IMR-90 (cell line): ENCODE measurements around the gene SUDS3. TPM values are rescaled to one million over a fixed set of nuclear protein-coding genes. Genes with fewer than 3 reads are reported as not detected.

Experiments
- ATAC-seq: fragments of 200-7000 bp; cut with Tn5 transposase; 2 replicates; pipeline ENCODE4 v1.9.1; 2020; ENCODE audit warnings: low read depth, mild to moderate bottlenecking, moderate library complexity
- BruUV-seq: library from RNA; stranded (reverse); fragments of 400-500 nt; replicated peaks from 2 replicates; lab custom pipeline; 2021; lab: Mats Ljungman, UMichigan
- CTCF ChIA-PET: fragments of 300-600 bp; formaldehyde crosslinking; extraction: SDS; loops from one replicate; lab custom pipeline; 2021; ENCODE audit warnings: antibody characterized with exemption; lab: Yijun Ruan, JAX
- POLR2A ChIA-PET: fragments of 300-600 bp; sonication (Branson Sonifier 250); formaldehyde crosslinking; loops from one replicate; lab custom pipeline; 2022; ENCODE audit warnings: antibody characterized with exemption; ENCODE audit not compliant: unreplicated experiment; lab: Charles Lee
- DNase-seq: peaks from one replicate; pipeline ENCODE4 v3.0.0; 2013
- H2AFZ ChIP-seq: replicated peaks from 2 replicates; pipeline ENCODE3; 2013; ENCODE audit warnings: low read length, mild to moderate bottlenecking; ENCODE audit not compliant: poor library complexity
- H2AK5ac ChIP-seq: 2 replicates; pipeline ENCODE4 v1.6.1; 2013; ENCODE audit warnings: low read depth, low read length, inconsistent platforms
- H2AK9ac ChIP-seq: replicated peaks from 2 replicates; pipeline ENCODE3; 2013; ENCODE audit warnings: mild to moderate bottlenecking, low read depth, low read length, moderate library complexity; ENCODE audit not compliant: poor library complexity
- H2BK120ac ChIP-seq: 2 replicates; pipeline ENCODE4 v1.6.1; 2013; ENCODE audit warnings: low read depth, low read length, inconsistent platforms
- H2BK15ac ChIP-seq: 3 replicates; pipeline ENCODE4 v1.6.1; 2013; ENCODE audit warnings: low read depth, low read length, inconsistent platforms
- H2BK20ac ChIP-seq: 2 replicates; pipeline ENCODE4 v1.6.1; 2013; ENCODE audit warnings: low read depth, mild to moderate bottlenecking, inconsistent platforms, low read length, moderate library complexity
- H2BK5ac ChIP-seq: 2 replicates; pipeline ENCODE4 v1.6.1; 2013; ENCODE audit warnings: mild to moderate bottlenecking, low read depth, low read length, inconsistent platforms; ENCODE audit not compliant: poor library complexity, severe bottlenecking
- H3K14ac ChIP-seq: replicated peaks from 2 replicates; pipeline ENCODE4 v1.6.1; 2013; ENCODE audit warnings: low read depth, low read length, inconsistent platforms
- H3K18ac ChIP-seq: 2 replicates; pipeline ENCODE4 v1.6.1; 2013; ENCODE audit warnings: low read depth, low read length, control low read depth
- H3K23ac ChIP-seq: 2 replicates; pipeline ENCODE4 v1.6.1; 2013; ENCODE audit warnings: low read depth, low read length, inconsistent platforms
- H3K27ac ChIP-seq: 2 replicates; pipeline ENCODE4 v1.5.1; 2013; ENCODE audit warnings: mild to moderate bottlenecking, control low read depth, low read length; ENCODE audit not compliant: insufficient read depth
- H3K27me3 ChIP-seq: 2 replicates; pipeline ENCODE4 v1.6.1; 2013; ENCODE audit warnings: low read length; ENCODE audit not compliant: control insufficient read depth, insufficient read depth
- H3K36me3 ChIP-seq: 2 replicates; pipeline ENCODE4 v1.6.1; 2013; ENCODE audit warnings: low read length, mixed read lengths; ENCODE audit not compliant: control insufficient read depth, insufficient read depth
- H3K4ac ChIP-seq: 2 replicates; pipeline ENCODE4 v1.6.1; 2013; ENCODE audit warnings: low read depth, low read length, inconsistent platforms
- H3K4me1 ChIP-seq: 2 replicates; pipeline ENCODE4 v1.6.1; 2013; ENCODE audit warnings: low read length, mixed read lengths; ENCODE audit not compliant: control insufficient read depth, insufficient read depth
- H3K4me2 ChIP-seq: 2 replicates; pipeline ENCODE4 v1.6.1; 2013; ENCODE audit warnings: low read depth, mild to moderate bottlenecking, control low read depth, low read length, moderate library complexity
- H3K4me3 ChIP-seq: 2 replicates; pipeline ENCODE4 v1.5.1; 2013; ENCODE audit warnings: low read depth, mild to moderate bottlenecking, control low read depth, low read length, moderate library complexity; ENCODE audit not compliant: insufficient read depth
- H3K56ac ChIP-seq: 2 replicates; pipeline ENCODE4 v1.6.1; 2013; ENCODE audit warnings: low read length, inconsistent platforms; ENCODE audit not compliant: insufficient read depth; ENCODE audit errors: extremely low read depth
- H3K79me1 ChIP-seq, 2 experiments: 2 replicates each; pipeline ENCODE4 v1.6.1; 2013; ENCODE audit warnings: low read length in 2 of 2, inconsistent platforms in 1 of 2, low read depth in 1 of 2
- H3K9ac ChIP-seq: 2 replicates; pipeline ENCODE4 v1.6.1; 2013; ENCODE audit warnings: low read depth, low read length, control low read depth
- H3K9me1 ChIP-seq: 2 replicates; pipeline ENCODE4 v1.6.1; 2013; ENCODE audit warnings: low read length, inconsistent platforms; ENCODE audit not compliant: insufficient read depth
- H3K9me3 ChIP-seq: 2 replicates; pipeline ENCODE4 v1.6.1; 2013; ENCODE audit warnings: low read length; ENCODE audit not compliant: control insufficient read depth, insufficient read depth
- H4K20me1 ChIP-seq: 2 replicates; pipeline ENCODE4 v1.6.1; 2013; ENCODE audit warnings: low read length, inconsistent platforms; ENCODE audit not compliant: insufficient read depth
- H4K5ac ChIP-seq: 2 replicates; pipeline ENCODE4 v1.6.1; 2013; ENCODE audit warnings: mild to moderate bottlenecking, low read depth, low read length, control low read depth
- H4K8ac ChIP-seq, 2 experiments: 2 replicates each; pipeline ENCODE4 v1.6.1; 2013; ENCODE audit warnings: low read depth in 2 of 2, low read length in 2 of 2, control low read depth in 1 of 2, inconsistent platforms in 1 of 2
- H4K91ac ChIP-seq: 2 replicates; pipeline ENCODE4 v1.6.1; 2013; ENCODE audit warnings: low read depth, low read length, inconsistent platforms; ENCODE audit not compliant: insufficient read depth
- CEBPB ChIP-seq: IDR thresholded peaks from 2 replicates; pipeline ENCODE4 v1.6.1; 2012; ENCODE audit warnings: low read depth, low read length, improper control_type of control experiment
- FOS ChIP-seq: fragments of 150-350 bp; IDR thresholded peaks from 2 replicates; pipeline ENCODE4 v1.6.1; 2016; ENCODE audit warnings: low read depth, low read length
- MAFK ChIP-seq: IDR thresholded peaks from 2 replicates; pipeline ENCODE4 v1.6.1; 2012; ENCODE audit warnings: low read depth, low read length, improper control_type of control experiment
- MAZ ChIP-seq: IDR thresholded peaks from 2 replicates; pipeline ENCODE4 v1.6.1; 2012; ENCODE audit warnings: low read depth, mild to moderate bottlenecking, low read length, improper control_type of control experiment, moderate library complexity, borderline replicate concordance
- MXI1 ChIP-seq: IDR thresholded peaks from 2 replicates; pipeline ENCODE4 v1.6.1; 2012; ENCODE audit warnings: low read depth, mild to moderate bottlenecking, low read length, moderate library complexity, borderline replicate concordance
- POLR2A ChIP-seq: IDR thresholded peaks from 2 replicates; pipeline ENCODE4 v1.6.1; 2012; ENCODE audit warnings: mild to moderate bottlenecking, low read depth, low read length
- RAD21 ChIP-seq: IDR thresholded peaks from 2 replicates; pipeline ENCODE4 v1.6.1; 2012; ENCODE audit warnings: low read length, improper control_type of control experiment
- RFX5 ChIP-seq: IDR thresholded peaks from 2 replicates; pipeline ENCODE4 v1.8.0; 2012; ENCODE audit warnings: low read depth, mild to moderate bottlenecking, low read length, moderate library complexity
- SMC3 ChIP-seq: fragments of 150-350 bp; IDR thresholded peaks from 2 replicates; pipeline ENCODE4 v1.6.1; 2016; ENCODE audit warnings: low read depth, mild to moderate bottlenecking, antibody characterized with exemption, low read length, moderate library complexity
- dilution Hi-C: fragments of 300-500 bp; cut with HindIII; formaldehyde crosslinking; loops from one replicate; pipeline ENCODE4 v1.14.3; 2018; ENCODE audit warnings: low sequenced_read_pairs; ENCODE audit not compliant: unreplicated experiment
- in situ Hi-C: fragments of 300-500 bp; cut with MboI; formaldehyde crosslinking; loops from 3 replicates; pipeline ENCODE4 v1.14.3; 2019; ENCODE audit warnings: low sequenced_read_pairs, inconsistent platforms, mixed read lengths
- intact Hi-C: fragments of 100-400 bp; cut with micrococcal nuclease; formaldehyde crosslinking; loops from 2 replicates; pipeline ENCODE4 v1.10.0; 2022
- polyA plus RNA-seq, 3 experiments: library from polyadenylated mRNA; depleted of rRNA; stranded (reverse); fragments of >200 nt; gene quantifications; 2 replicates each; pipeline ENCODE4 v1.2.3, GENCODE V29; 2012; ENCODE audit warnings: low replicate concordance in 1 of 3
- total RNA-seq: library from RNA; depleted of rRNA; stranded (reverse); fragments of >200 nt; gene quantifications from 2 replicates; pipeline ENCODE4 v1.2.3, GENCODE V29; 2012

Gene SUDS3
- total and polyA plus RNA-seq, 2 of the 4 experiments (the other 2 are of a cell fraction): 13.4 to 13.8 TPM

- Histone ChIP-seq H2BK120ac (no peak overlapping the region), H2AK9ac (no peak overlapping the region), H2BK15ac (no peak overlapping the region), H3K14ac (no peak overlapping the region), H4K91ac (no peak overlapping the region), H2AK5ac (no peak overlapping the region), H3K9me1 (no peaks in the 10 kb centered on the region; the same call in 1 of the 2 replicates), H3K79me1 (peaks cover 6 to 33% of the 10 kb centered on the region in 2 experiments; a peak in 3 of 4 replicates), H4K5ac (no peak overlapping the region), H4K20me1 (no peaks in the 10 kb centered on the region), H3K18ac (no peak overlapping the region; the same call in 1 of the 2 replicates), H2BK5ac (peak overlapping the region; percentile 58), H2BK20ac (no peak overlapping the region), H3K36me3 (no peaks in the 10 kb centered on the region), H4K8ac (no peak overlapping the region; a peak in 1 of 4 replicates), H2AFZ (no peak overlapping the region), H3K23ac (no peak overlapping the region), H3K9ac (no peak overlapping the region), H3K4me3 (no peak overlapping the region), H3K56ac (no peak overlapping the region), H3K27ac (peak overlapping the region; percentile 17; the same call in 1 of the 2 replicates), H3K4ac (no peak overlapping the region), H3K4me2 (no peak overlapping the region), H3K27me3 (no peaks in the 10 kb centered on the region), H3K9me3 (no peaks in the 10 kb centered on the region), H3K4me1 (peaks cover 10% of the 10 kb centered on the region)
- in situ Hi-C loops (no loop called here), dilution Hi-C loops (no loop called here), intact Hi-C loops (no loop called here)
- DNase-seq (peak; percentile 33), ATAC-seq (no peak)
- BruUV-seq: no TSS peak
- ChIA-PET POLR2A (interaction anchor here (0.6 kb wide), 1 partner anchor 17 kb away, joined by 3 read pairs; no protein-coding TSS in a partner anchor), CTCF (no interaction called here)
- no peak for TF ChIP-seq CEBPB
- no peak for TF ChIP-seq FOS
- TF ChIP-seq MAZ: no peak
- no peak for TF ChIP-seq MXI1
- TF ChIP-seq POLR2A: no peak
- no peak for TF ChIP-seq SMC3
- TF ChIP-seq RFX5: no peak
- TF ChIP-seq MAFK: no peak
- TF ChIP-seq RAD21: no peak
These were observed 49.0 kb upstream of the SUDS3 start for GRCh38 chr12:118327391-118327790.
